HG03039 (cell line): ENCODE measurements around the gene PDZK1.
"Not testable (repeated sequence)": the region's sequence is repeated elsewhere in the genome, so short reads cannot be mapped to it uniquely, and the experiment has no call there.

Experiments used
- ATAC-seq: cut with Tn5 transposase; IDR thresholded peaks from one replicate; pipeline ENCODE4 v1.9.1; 2021; ENCODE audit warnings: mild to moderate bottlenecking, moderate library complexity; ENCODE audit not compliant: unreplicated experiment

The PDZK1 gene

DNA sequence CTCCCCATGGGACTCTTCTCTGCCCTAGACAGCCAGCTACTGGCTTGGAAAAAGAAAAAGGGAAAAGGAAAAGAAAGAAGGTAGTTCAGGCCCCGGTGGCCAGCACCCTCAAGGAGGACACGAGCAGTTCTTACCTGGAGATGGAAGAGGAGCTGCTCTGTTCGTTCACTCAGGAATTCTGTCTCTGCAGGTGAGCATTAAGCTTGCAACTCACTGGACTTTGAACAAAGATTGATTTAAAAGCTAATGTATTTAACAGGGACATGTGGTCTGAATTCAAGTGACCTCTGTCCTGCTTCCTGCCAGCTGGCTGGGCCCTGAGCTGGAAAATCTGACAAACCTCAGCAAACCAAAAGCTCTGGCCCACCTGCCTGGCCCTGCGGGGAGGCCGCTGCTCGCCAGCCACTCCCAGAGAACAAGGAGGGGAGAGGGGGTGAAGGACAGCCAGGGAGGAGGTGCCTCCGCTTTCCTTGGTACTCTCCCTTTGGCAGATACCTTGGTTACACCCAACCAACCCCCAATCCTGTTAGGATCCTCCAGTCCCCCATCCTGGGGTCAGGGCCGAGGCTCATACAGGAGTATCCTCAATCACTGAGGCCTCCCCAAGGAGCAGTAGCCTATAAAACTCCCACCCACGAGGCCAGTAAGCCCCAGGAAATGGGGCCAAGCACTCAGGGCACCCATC lies at the start of gene PDZK1:
PDZK1 (minus strand) TSS at position 186 of the 685 bp plus-strand sequence. CDS start 19,347 bp downstream, outside the sequence.
- no peak for ATAC-seq

DNA sequence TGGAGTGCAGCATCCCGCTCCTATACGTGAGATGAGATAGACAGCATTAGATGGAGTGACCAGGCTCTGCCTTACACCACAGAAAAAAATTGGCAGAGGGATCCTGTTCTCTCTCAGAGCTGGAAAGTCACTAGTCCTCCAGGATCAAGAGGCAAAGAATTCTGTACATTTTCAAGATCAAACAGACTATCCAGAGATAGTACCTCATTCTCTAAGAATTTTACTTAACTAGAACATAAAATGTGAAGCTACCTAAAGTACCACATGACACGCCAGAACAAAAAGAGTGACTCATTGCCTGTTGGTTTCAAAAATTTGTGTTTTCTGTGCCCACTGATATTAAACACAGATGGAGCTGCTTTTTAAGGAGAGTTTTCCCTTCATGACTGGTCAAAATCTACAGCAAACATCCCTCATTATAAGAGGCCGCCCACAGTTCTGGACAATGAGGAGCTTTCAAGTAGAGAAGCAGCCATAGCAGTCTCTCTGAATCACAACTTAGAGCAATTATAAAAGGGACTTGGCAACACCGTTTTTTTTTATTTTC lies 44.4 kb upstream of the PDZK1 start:
- ATAC-seq = no peak

DNA sequence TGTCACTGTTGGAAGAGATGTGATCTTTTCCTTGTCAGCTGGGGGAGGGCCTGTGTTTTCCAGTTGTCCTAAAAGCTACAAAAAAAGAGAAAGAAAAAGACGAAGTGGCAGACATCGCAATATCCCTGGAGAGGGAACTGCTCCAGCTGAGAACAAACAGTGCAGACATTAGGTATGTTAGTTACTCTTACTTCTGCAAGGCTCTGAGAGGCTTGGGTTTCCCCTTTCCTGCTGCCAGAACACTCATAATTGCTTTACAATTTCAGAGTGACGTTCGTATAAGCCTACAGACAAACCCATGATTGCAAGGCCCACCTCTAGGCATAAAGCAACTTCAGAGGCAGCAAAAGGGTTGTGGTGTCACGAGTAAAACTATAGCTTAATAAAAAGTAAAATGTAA lies 43.3 kb upstream of the PDZK1 start:
- ATAC-seq = no peak

DNA sequence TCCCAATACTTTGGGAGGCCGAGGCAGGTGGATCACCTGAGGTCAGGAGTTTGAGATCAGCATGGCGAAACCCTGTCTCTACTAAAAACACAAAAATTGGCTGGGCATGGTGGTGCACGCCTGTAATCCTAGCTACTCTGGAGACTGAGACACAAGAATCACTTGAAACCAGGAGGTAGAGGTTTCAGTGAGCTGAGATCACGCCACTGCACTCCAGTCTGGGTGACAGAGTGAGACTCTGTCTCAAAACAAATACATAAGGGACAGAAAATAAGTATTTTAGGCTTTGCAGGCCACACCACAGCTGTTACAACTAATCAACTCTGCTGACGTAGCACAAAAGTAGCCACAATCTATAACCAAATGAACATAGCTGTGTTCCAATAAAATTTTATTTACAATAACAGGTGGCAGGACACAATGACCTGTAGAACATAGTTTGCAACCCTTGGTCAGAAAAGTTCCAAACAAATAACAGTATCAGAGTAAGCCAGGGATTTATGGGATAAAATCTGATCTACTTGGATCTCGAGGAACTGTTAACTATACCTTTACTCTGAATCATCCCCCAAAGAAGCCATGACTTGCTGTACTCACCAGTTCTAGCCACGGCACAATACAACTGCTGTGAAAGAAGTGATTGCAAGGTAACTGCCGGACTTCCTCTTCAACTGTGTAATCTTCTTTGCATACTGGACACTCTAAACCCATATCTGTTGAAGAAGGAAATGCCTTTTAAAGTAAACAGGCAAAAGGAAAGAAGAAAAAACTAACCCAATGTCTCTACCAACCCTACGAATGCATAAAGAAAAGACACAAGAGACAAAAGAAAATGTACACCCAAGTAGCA lies 40.5 kb upstream of the PDZK1 start:
- no peak for ATAC-seq

DNA sequence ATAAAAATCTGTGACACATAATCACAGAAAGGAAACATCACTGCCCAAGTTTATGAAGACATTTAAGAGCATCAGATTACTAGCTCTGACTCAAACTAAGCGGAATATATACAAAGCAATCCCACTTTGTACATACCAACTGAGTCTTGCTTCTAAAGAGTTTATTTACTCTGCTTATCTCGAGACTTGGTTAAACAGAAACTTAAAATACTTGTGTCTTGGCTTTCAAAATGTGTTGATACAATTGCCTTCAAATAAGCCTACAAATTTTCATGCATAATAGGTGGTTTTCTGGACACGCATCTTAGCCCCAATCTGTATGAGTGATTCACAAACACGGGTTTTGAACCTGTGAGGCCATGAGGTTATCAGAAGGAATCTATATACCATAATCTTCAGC lies 33.1 kb upstream of the PDZK1 start:
- no peak for ATAC-seq

DNA sequence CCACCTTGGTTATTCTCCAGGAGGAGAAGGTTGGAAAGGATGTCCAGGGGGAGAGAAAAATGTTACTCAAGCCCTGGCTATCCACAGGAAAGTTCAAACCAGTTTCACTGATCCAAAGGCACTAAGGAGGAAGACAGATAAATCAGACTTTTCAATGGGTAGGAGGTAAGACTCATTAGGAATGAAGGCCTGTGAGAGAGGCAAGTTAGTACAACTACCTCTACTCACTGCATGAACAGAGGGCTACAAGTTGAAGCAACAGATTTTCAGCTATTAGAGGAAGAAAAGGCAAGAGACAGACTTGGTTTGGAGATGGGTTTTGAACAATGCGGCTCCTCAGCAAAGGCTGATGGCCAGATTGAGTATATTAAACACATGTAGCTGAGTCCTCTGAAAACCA lies 29.0 kb upstream of the PDZK1 start:
- ATAC-seq = no peak

DNA sequence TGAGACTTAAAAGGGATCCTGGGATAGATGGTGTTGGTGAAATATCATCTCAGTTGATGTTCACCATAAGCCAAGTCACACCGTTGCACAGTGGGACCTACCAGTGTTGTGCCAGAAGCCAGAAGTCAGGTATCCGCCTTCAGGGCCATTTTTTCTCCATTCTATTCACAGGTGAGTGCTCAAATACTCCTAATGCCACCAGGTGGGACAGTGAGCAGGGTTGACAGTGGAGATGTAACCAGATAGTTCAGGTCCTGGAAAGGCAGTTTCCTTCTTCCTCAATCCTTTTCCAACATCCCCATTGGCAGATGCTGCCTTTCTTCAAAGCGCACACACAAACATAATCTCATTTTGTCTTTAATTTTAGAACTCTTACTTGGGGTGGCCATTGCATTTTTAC lies 23.7 kb upstream of the PDZK1 start:
- no peak for ATAC-seq

DNA sequence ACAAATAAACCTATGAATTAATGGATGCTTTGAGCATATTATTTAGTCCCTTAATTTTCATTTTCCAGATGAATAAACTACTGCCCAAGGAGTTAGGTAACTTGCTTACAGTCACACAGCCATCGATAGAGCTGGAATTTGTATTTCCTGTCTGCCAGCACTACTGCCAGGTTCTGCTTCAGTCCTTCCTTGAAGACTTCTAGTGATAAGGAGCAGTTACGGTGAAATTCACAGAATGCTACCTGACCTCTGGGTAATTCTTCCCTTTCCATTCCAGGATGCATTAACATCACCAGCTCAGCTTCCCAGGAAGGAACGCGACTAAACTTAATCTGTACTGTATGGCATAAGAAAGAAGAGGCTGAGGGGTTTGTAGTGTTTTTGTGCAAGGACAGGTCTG lies 23.3 kb upstream of the PDZK1 start:
- no peak for ATAC-seq

DNA sequence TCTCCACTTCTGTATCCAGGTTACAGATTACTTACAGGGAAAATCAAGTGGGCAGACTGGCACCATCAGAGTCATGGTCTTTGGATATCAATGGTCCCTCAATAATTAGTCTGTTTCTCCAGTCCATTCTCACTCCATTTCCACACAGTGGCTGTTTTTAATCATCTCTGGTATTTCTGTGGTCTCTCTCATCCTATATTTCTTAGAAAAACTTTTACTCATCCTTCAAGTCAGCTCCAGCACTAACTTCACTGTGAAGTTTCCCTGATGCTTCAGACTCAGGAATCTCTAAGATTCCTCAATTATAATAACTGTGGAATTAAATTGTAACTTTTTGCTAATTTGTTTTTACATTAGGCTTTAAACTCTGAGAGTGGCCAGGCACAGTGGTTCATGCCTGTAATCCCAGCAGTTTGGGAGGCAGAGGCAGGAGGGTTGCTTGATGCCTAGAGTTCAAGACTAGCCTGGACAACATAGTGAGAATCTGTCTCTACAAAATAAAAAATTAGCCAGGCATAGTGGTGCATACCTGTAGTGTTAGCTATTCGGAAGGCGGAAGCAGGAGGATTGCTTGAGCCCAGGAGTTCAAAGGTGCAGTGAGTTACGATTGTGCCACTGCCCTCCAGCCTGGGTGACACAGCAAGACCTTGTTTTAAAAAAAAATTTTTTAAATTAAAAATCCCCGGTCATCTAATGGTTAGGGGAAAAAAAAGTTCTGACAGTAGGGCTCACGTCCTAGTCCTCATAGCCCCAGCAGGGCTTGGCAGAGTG lies 22.7 kb upstream of the PDZK1 start:
- no peak for ATAC-seq

DNA sequence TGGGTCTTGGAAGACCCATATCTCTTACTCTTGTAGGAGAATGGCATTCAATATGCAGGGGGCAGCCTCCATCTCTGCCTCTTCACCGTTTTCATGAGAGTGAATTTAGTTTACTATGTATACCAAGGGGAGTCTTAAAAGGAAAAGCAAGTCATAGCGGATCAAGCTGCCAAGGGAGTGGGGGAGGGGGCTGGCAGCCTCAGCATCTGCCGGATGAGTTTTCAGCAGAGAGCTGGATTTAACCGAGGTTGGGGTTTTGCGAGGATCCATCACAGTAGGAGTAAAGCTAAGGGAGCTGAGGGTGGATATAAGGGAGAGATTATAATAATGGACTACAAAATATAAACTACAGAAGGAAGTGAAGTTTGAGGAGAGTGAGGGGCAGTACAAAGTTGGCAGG lies 22.0 kb upstream of the PDZK1 start:
- no peak for ATAC-seq

DNA sequence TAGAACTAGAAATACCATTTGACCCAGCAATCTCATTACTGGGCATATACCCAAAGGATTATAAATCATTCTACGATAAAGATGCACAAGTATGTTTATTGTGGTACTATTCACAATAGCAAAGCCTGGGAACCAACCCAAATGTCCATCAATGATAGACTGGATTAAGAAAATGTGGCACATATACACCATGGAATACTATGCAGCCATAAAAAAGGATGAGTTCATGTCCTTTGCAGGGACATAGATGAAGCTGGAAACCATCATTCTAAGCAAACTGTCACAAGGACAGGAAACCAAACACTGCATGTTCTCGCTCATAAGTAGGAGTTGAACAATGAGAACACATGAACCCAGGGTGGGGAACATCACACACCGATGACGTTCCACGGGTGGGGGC lies 19.0 kb upstream of the PDZK1 start:
- not testable (repeated sequence) for ATAC-seq

DNA sequence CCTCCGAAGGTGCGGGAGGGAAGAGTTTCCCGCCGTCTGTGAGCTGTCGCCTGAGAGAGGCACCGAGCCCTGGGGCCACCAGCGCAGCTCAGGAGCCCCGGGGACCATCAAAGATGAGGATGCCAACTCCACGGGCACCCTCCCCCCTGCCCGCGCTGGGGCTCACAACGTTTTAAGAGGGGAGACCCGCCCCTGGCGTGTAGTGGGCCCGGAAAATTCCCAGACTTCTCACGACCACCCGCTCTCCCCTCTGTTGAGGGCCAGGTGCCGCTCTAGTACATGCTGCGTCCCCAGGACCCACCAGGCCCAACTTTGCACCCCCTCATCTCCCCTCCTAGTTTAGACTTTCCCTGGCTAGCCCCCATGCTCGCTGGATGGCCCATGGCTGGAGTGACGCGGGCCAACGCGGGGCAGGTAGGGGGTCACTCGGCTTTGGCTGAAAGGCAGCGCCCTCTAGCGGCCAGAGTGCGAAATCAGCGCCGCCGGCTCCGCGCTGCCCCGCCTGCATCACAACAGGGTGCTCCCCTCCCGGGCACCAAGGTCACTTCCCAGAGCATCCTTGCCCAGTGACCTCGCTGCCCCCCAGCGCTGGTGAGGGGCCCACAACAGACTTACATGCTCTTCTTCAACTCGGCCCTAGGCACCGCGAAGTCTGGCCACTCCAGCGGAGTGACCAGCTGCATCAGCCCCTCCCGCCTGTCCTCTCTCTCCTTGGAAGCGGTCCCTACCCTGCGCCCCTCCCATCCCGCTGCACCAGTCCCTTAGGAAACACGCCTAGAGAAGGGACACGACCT lies 13.9 kb upstream of the PDZK1 start:
- ATAC-seq = no peak

DNA sequence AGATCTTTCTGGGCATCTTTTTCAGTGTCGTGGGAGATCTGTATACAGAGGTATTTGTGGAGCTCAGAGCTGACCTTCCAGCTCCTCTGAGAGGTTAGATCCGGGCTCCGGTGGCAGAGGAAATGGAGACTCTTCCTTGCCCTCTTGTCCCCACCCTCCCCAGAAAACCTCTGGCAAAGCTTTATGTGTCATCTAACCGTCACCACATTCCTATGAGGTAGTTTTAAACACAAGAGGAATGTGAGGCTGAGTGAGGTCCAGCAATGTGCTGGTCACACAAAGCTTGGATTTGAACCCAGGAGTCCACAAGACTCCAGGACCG lies 13.3 kb upstream of the PDZK1 start:
- ATAC-seq = no peak

DNA sequence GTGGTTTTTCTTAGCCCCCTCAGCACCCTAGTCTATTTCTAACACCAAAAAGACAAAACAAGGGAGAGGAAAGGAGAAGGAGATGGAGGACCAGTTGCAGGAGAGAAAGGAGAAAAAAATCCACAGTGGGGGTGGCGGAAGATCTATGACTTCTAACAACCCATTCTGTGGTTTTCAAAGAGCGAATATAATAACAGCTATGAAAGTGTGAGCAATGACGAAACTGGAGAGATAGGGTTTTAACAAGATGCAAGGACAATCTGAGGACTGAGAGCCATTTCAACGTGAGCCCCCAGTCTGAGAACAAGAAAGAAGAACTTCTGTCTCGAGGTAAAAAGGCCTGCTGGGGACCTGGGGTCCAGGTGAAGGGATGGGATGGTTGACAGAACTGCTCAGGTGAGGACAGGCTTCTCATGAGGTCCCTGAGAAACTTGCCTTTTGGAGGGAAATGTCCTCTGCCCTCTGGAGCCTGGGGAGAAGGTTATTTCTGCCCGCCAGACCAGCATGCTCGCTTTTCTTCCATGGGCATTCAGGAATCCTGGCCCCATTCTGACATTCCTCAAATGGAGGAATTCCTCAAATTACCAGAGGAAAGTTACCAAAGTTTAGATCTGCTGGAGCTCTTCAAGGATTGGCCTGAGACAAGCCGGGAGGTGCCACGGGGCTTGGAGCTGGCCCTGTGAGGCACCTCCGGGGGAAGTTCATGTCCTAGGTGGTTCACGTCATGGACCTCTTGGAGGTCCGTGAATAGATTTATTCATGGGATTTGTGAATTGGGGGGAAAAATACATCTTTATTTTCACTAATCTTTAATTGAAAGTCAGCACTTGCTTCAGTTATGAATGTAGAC lies 12.3 kb upstream of the PDZK1 start, which contains the start of gene CD160:
CD160 (plus strand) TSS at position 270 of the 850 bp plus-strand sequence. CDS start 8,829 bp downstream, outside the sequence.
- ATAC-seq = no peak

DNA sequence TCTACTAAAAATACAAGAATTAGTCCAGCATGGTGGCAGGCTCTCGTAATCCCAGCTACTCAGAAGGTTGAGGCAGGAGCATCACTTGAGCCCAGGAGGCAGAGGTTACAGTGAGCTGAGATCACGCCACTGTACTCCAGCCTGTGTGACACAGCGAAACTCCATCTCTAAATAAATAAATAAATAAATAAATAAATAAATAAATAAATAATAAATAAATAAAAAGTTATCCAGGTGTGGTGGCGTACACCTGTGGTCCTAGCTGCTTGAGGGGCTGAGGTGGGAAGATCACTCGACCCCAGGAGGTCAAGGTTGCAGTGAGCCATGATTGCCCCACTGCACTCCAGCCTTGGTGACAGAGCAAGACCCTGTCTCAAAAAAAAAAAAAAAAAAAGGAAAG lies 11.3 kb upstream of the PDZK1 start:
- ATAC-seq = not testable (repeated sequence)

DNA sequence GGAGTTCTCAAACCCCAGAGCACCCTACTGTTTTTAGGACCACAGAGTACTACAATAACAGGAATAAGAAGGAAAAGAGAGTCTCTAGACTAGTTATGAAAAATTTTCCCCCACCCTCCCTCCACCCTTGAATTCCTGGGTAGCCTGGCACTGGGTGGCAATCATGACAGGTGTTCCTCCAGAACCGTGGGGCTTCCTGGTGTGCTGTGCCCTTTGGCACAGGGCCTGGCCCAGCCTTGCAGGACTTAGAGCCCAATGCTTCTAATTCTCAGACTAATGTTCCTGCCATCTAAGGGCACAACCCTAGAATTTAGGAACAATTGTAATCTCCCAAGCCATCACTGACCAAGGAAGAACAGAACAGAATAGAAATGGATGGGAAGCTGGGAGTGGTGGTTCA lies 10.7 kb upstream of the PDZK1 start:
- ATAC-seq = no peak

DNA sequence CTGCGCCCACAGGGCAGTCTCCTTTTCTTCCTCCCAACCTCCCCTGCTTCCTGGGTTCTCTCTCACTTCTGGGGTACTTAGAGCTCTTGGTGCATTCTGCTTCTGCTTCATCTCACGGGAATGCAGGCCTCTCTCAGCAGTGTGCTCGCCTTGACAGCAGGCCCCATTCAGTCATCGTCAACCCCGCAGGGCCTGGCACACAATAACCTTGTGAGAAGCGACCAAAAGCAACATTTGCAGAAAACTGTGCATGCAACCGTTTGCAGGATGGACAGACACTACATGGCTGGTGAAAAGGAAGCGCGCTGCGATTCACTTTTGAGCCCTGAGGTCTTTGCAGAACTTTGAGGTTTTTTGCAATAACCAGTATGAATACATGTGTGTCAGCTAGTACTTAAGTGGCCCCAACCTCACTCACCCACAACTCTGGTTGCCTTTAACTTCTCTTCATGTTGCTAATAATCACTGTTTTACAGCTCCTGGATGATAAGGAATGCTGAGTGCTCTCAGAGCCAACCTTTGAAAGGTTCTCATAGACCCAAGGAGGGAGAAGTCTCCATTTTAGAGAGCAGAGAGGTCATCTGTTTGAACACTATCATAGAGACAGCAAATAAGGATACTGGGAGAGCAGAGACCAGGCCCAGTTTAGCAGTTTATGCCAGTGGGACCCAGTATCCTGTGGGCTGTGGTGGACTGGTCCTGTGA lies 9.6 kb upstream of the PDZK1 start:
- no peak for ATAC-seq

DNA sequence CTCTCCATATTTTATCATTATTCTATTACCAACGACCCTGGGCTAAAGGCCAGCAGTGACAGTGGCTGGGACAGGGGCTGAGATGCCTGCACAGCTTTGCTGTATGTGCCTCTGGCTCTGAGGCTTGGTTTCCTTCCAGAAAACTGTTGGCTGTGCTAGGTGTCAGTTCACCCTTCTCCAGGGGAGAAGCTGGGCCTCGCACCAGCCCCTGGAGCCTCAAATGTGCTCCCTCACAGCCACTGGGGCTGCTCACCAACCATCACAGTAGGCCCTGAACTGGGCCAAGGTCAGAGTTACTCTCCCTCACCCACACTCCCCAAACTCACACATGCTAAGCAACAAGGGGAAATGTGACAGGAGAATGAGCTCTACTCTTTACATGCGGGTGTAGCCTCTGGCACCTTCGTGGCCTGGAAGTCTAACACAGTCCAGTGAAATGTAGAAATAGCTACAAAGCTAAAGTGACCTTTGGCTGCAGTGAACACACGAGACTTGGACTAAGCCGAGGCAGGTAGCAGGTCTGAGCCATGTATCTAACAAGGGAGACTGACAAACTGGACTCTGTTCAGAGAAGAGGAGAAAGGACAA lies 7.5 kb upstream of the PDZK1 start:
- ATAC-seq = no peak

DNA sequence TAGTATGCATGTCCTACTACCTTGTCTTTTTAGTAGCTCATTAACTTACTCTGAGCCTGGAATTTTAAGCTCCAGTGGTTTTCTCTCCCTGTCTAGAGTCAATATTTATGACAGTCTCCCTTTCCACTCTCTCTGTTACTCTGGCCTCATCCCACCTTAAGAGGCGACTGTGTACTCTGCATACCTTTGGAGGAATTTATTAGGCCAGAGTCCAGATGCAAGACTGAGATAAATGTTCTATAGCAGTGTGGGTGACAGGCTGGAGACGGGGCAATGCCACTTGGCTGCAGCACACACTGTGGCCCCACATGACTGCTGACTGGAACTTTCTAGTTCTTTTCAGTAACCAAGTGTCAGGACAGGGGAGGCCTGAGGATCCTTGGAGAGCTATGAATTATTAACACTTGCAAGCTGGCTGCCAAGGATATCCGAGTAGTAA lies 4.1 kb upstream of the PDZK1 start:
- no peak for ATAC-seq
